Common myeloid progenitor, CD34-positive (primary cell): ENCODE data around the gene UBR3.

Experiments used
- CTCF ChIA-PET: fragments of 350-600 bp; sonication (Branson Sonifier 250); formaldehyde crosslinking; loops from one replicate; lab custom pipeline; 2021; ENCODE audit warnings: antibody characterized with exemption; lab: Charles Lee
- POLR2A ChIA-PET: fragments of 350-600 bp; sonication (Branson Sonifier 250); formaldehyde crosslinking; loops from one replicate; lab custom pipeline; 2021; ENCODE audit warnings: antibody characterized with exemption; lab: Charles Lee
- DNase-seq, 3 donors: peaks; one replicate each; pipeline versions ENCODE4 v3.0.0 to v3.0.0-alpha.2; 2013
- H3K27ac ChIP-seq, 2 experiments: 1 replicate in 1 of 2; 2 replicates in 1 of 2; pipeline ENCODE4 v1.7.0; 2013; ENCODE audit warnings: inconsistent platforms in 2 of 2, low read length in 2 of 2, mild to moderate bottlenecking in 2 of 2, low read depth in 1 of 2, moderate library complexity in 1 of 2; ENCODE audit not compliant: severe bottlenecking in 2 of 2, insufficient read depth in 1 of 2, poor library complexity in 1 of 2
- H3K27me3 ChIP-seq, 5 experiments: replicated peaks in 2 of 5; 1 replicate in 3 of 5; 2 replicates in 2 of 5; pipeline versions ENCODE4 v1.6.1 to v1.7.0; 2013; ENCODE audit warnings: low read length in 4 of 5, mild to moderate bottlenecking in 2 of 5, moderate library complexity in 2 of 5, inconsistent platforms in 1 of 5; ENCODE audit not compliant: insufficient read depth in 5 of 5, control insufficient read depth in 4 of 5
- H3K36me3 ChIP-seq, 4 experiments: 1 replicate in 2 of 4; 2 replicates in 2 of 4; pipeline versions ENCODE4 v1.6.1 to v1.7.0; 2013; ENCODE audit warnings: low read length in 3 of 4, control low read depth in 1 of 4, mild to moderate bottlenecking in 1 of 4; ENCODE audit not compliant: control insufficient read depth in 4 of 4, insufficient read depth in 4 of 4
- H3K4me1 ChIP-seq, 4 experiments: 1 replicate in 3 of 4; 2 replicates in 1 of 4; pipeline versions ENCODE4 v1.6.1 to v1.7.1; 2013; ENCODE audit warnings: low read length in 3 of 4, mild to moderate bottlenecking in 3 of 4, control low read depth in 1 of 4, inconsistent platforms in 1 of 4, moderate library complexity in 1 of 4; ENCODE audit not compliant: control insufficient read depth in 4 of 4, insufficient read depth in 4 of 4; ENCODE audit errors: control extremely low read depth in 1 of 4
- H3K4me3 ChIP-seq, 7 experiments: 1 replicate in 4 of 7; 2 replicates in 3 of 7; pipeline versions ENCODE4 v1.5.1 to v1.7.0; 2013; ENCODE audit warnings: mild to moderate bottlenecking in 7 of 7, low read length in 6 of 7, moderate library complexity in 6 of 7, inconsistent platforms in 2 of 7, low read depth in 2 of 7, control low read depth in 1 of 7; ENCODE audit not compliant: insufficient read depth in 4 of 7, control insufficient read depth in 1 of 7; ENCODE audit errors: extremely low read depth in 1 of 7
- H3K9me3 ChIP-seq, 5 experiments: 1 replicate in 4 of 5; 2 replicates in 1 of 5; pipeline versions ENCODE4 v1.6.1 to v1.7.1; 2013; ENCODE audit warnings: low read length in 4 of 5, mild to moderate bottlenecking in 2 of 5, inconsistent platforms in 1 of 5, low read depth in 1 of 5, moderate library complexity in 1 of 5; ENCODE audit not compliant: control insufficient read depth in 4 of 5, insufficient read depth in 2 of 5; ENCODE audit errors: control extremely low read depth in 1 of 5
- WGBS: methylation state at CpG from one replicate; pipeline ENCODE4 v1.1.5; 2013; ENCODE audit not compliant: insufficient coverage; 5-methylcytosine and 5-hydroxymethylcytosine counted together

UBR3 gene

DNA sequence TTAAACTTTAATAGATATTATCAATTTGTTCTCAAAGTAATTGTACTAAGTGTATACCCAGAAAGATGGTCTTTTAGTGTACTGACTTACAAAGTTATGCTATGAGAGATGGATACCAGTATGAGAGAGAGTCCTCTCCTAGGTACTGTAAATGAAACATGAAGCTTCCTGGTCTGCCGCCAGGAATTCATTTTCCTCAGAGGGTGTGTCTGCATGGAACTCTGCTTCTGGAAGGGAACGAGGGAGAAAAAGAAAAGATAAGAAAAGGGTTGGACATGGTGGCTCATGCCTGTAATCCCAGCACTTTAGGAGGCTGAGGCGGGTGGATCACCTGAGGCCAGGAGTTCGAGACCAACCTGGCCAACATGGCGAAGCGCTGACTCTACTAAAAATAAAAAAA, 30.8 kb upstream of the UBR3 start:
- ChIA-PET CTCF (no interaction called here), POLR2A (no interaction called here)
- no peak for DNase-seq

GRCh38 chr2:169797601-169798000, 29.7 kb upstream of the UBR3 start:
- Histone ChIP-seq H3K27me3 (no peaks in the 10 kb centered on the region), H3K36me3 (peaks cover 2 to 10% (median 4%) of the 10 kb centered on the region in 4 experiments), H3K4me3 (no peak overlapping the region), H3K27ac (no peak overlapping the region), H3K9me3 (no peaks in the 10 kb centered on the region), H3K4me1 (peaks cover 6 to 20% (median 11%) of the 10 kb centered on the region in 4 experiments)
- POLR2A ChIA-PET = no interaction called here
- WGBS = 93% methylated on average over 3 of the region's 5 CpGs
- CTCF ChIA-PET = no interaction called here
- DNase-seq = no peak

More for the DNA sequence above, 30.8 kb upstream of the UBR3 start:
- 100% methylated on average over 3 of the region's 6 CpGs for WGBS
- H3K27ac ChIP-seq = no peak overlapping the region
- no peaks in the 10 kb centered on the region for H3K9me3 ChIP-seq
- no peaks in the 10 kb centered on the region for H3K27me3 ChIP-seq
- H3K4me1 ChIP-seq = peaks cover 6 to 17% (median 11%) of the 10 kb centered on the region in 4 experiments
- H3K36me3 ChIP-seq = peaks cover 0 to 2% (median 0%) of the 10 kb centered on the region in 4 experiments
- H3K4me3 ChIP-seq = no peak overlapping the region

DNA sequence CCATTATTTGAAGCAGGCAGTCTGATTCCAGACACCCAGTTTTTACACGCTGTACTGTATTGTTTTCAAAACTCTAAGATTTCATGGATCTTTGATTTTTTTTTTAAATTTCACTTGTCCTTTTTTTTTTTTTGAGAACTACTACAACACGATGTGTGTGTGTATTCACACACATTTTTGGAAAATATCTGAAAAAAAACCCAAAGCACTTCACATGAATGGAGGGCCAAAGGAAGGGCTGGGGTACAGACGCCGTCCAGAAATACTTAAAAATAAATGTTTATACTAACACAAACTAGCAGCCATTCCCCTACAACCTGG, 28.9 kb upstream of the UBR3 start:
- CTCF ChIA-PET = no interaction called here
- POLR2A ChIA-PET = no interaction called here

DNA sequence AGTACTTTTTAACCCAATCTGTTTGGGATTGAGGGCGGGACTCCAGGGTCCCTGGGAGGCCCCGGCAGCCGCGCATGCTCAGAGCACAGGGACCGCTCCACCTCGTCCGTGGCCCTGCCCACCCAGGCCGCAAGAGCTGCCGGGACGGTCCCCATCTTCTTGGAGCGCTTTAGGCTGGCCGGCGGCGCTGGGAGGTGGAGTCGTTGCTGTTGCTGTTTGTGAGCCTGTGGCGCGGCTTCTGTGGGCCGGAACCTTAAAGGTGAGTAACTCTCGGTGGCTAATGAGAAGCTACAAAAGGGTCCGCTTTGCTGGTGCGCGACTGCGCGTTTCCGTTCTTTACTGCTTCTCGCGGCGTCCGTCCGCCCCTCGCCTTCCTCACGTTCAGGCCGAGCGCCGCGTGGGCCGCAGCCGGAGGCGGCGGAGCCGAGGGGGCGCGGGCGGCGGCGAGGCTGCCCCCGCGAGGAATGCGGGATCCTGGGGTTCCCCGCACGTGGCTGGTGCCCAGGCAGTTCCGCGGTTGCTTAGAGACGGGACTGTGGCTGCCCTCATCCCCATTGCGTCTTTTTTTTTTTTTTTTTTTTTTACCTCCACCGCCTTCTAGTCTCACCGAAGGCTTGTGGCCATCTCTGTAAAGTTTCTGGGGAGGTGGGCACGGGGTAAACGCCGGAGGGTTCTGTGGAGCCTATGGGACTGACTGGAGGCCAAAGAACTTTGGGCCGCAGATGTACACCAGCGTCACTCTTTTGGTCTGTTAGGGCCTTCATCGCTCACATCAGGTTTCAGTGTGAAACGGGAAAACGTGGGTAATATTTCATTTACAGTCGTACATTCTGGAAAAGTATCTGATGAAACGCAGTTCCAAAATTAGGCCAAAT, 28.3 kb upstream of the UBR3 start, which contains the start of gene SSB:
SSB (plus strand) TSS at position 154 of the 875 bp plus-strand sequence. CDS start 2,090 bp downstream, outside the sequence.
- DNase-seq = peak; percentile 92 to 94 (median 94)
- Histone ChIP-seq H3K4me1 (peaks cover 6 to 20% (median 11%) of the 10 kb centered on the region in 4 experiments), H3K27me3 (no peaks in the 10 kb centered on the region), H3K9me3 (no peaks in the 10 kb centered on the region), H3K4me3 (peak within 1 kb of the TSS; percentile 86 to 98 (median 90)), H3K36me3 (peaks cover 5 to 13% (median 10%) of the 10 kb centered on the region in 4 experiments), H3K27ac (peak within 1 kb of the TSS; percentile 86 to 93)
- ChIA-PET POLR2A (interaction anchor here (0.7 kb wide), 1 partner anchor 87 kb away, joined by 4 read pairs; no protein-coding TSS in a partner anchor), CTCF (no interaction called here)
- WGBS = under 1% methylated on average over 65 of the region's 67 CpGs

More for the DNA sequence above, 28.9 kb upstream of the UBR3 start:
- H3K9me3 ChIP-seq = no peaks in the 10 kb centered on the region
- H3K27me3 ChIP-seq = no peaks in the 10 kb centered on the region
- H3K4me1 ChIP-seq = peaks cover 6 to 20% (median 11%) of the 10 kb centered on the region in 4 experiments
- H3K4me3 ChIP-seq = peak overlapping the region in 6 of 7 experiments; percentile 86 to 98 (median 90)
- peaks cover 5 to 11% (median 6%) of the 10 kb centered on the region in 4 experiments for H3K36me3 ChIP-seq
- whole genome bisulfite sequencing = no CpG with 5 or more reads among the region's 4 CpGs
- DNase-seq = no peak
- peak overlapping the region; percentile 86 to 93 for H3K27ac ChIP-seq

DNA sequence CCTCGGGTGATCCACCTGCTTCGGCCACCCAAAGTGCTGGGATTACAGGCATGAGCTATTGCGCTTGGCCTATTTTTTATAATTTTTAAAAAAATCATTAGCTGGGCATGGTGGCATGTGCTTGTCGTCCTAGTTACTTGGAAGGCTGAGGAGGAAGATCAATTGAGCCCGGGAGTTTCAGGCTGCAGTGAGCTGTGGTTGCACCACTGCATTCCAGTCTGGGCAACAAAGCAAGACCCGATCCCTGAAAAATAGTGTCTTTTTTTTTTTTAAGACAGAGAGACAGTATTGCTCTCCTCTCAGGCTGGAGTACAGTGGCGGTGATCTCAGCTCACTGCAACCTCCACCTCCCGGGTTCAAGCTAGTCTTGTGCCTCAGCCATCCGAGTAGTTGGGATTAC, 23.8 kb upstream of the UBR3 start:
- no peak for DNase-seq
- H3K4me3 ChIP-seq = no peak overlapping the region
- POLR2A ChIA-PET = no interaction called here
- CTCF ChIA-PET = interaction anchor here (0.6 to 2.0 kb wide), 3 partner anchors 9 to 118 kb away, joined by 4 to 8 read pairs (median 5); no protein-coding TSS in a partner anchor
- H3K27ac ChIP-seq = peak overlapping the region in 1 of 2 experiments; percentile 5
- no peaks in the 10 kb centered on the region for H3K27me3 ChIP-seq
- H3K4me1 ChIP-seq = peaks cover 6 to 15% (median 9%) of the 10 kb centered on the region in 4 experiments
- peaks cover 17 to 45% (median 32%) of the 10 kb centered on the region in 4 experiments for H3K36me3 ChIP-seq
- no peaks in the 10 kb centered on the region for H3K9me3 ChIP-seq
- WGBS = 96% methylated on average over 5 of the region's 9 CpGs

GRCh38 chr2:169806586-169806985, 20.7 kb upstream of the UBR3 start:
- Histone ChIP-seq H3K4me3 (no peak overlapping the region), H3K27ac (no peak overlapping the region), H3K4me1 (peaks cover 0 to 3% (median 0%) of the 10 kb centered on the region in 4 experiments), H3K36me3 (peaks cover 26 to 64% (median 48%) of the 10 kb centered on the region in 4 experiments), H3K9me3 (no peaks in the 10 kb centered on the region), H3K27me3 (no peaks in the 10 kb centered on the region)
- ChIA-PET CTCF (no interaction called here), POLR2A (no interaction called here)
- no peak for DNase-seq

- H3K27ac ChIP-seq = no peak overlapping the region
- H3K9me3 ChIP-seq = no peaks in the 10 kb centered on the region
- CTCF ChIA-PET = interaction anchor here (0.9 to 1.3 kb wide), 3 partner anchors 11 to 356 kb away, joined by 3 to 4 read pairs (median 3); partner anchors contain the start of gene KLHL23
- no peak for DNase-seq
- POLR2A ChIA-PET = no interaction called here
- WGBS = 100% methylated on average over 4 of the region's 4 CpGs
- no peaks in the 10 kb centered on the region for H3K4me1 ChIP-seq
- H3K27me3 ChIP-seq = no peaks in the 10 kb centered on the region
- H3K4me3 ChIP-seq = no peak overlapping the region
- H3K36me3 ChIP-seq = peaks cover 27 to 68% (median 52%) of the 10 kb centered on the region in 4 experiments
These were observed 19.0 kb upstream of the UBR3 start for GRCh38 chr2:169808221-169808620.
